Measurements from ENCODE around the gene IGFBP4. TPM values are rescaled to one million over a fixed set of nuclear protein-coding genes. Genes with fewer than 3 reads are reported as not detected.

IGFBP4 gene
- total and polyA plus RNA-seq, 4 donors, result 197 to 565 (median 215) TPM

DNA sequence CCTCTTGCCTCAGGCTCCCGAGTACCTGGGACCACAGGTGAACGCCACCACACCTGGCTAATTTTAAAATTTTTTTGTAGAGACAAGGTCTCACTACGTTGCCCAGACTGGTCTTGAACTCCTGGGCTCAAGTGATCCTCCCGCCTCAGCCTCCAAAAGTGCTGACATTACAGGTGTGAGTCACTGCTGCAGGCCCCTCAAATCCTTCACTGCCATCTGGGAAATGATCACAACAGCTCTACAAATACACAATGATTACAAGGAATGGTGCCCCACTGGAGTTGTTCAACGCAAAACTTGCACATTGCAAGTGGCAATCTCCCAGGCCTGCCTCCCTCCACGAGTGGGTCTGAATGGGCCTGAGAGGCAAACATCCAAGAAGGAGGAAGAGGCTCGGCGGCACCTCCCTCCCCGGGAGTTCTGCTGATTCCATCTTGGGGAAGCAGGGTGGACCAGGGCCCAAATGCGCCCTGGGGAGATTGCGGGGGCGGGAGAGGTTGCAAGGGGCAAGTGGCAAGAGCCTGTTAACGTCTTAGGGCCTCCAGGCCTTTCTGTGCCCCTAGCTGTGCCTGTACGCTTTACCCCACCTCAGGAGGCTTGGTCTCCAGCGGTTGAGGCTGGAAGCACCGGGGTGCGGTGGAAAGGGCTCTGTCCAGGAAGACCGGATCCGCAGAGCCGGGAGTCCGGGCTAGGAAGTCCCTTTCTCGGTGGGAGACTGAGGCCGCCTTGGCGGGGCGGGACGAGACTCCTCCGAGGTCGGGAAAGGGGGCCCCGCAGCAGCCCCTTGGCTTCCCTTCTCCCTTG lies 656 bp upstream of the IGFBP4 start:
- H3K4me1 ChIP-seq (ENCODE audit: control insufficient read depth in 5 of 5, insufficient read depth in 5 of 5, low read length in 5 of 5), result peaks cover 0 to 38% (median 11%) of the 10 kb centered on the region in 5 donors
- ATAC-seq (ENCODE audit: insufficient read depth, low FRiP score), result peak; percentile 5
- WGBS, 2 donors, result 23 to 41% methylated on average over 29 of the region's 29 CpGs
- TF ChIP-seq, protein P1, sequence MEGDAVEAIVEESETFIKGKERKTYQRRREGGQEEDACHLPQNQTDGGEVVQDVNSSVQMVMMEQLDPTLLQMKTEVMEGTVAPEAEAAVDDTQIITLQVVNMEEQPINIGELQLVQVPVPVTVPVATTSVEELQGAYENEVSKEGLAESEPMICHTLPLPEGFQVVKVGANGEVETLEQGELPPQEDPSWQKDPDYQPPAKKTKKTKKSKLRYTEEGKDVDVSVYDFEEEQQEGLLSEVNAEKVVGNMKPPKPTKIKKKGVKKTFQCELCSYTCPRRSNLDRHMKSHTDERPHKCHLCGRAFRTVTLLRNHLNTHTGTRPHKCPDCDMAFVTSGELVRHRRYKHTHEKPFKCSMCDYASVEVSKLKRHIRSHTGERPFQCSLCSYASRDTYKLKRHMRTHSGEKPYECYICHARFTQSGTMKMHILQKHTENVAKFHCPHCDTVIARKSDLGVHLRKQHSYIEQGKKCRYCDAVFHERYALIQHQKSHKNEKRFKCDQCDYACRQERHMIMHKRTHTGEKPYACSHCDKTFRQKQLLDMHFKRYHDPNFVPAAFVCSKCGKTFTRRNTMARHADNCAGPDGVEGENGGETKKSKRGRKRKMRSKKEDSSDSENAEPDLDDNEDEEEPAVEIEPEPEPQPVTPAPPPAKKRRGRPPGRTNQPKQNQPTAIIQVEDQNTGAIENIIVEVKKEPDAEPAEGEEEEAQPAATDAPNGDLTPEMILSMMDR (IDR thresholded peaks at IDR 0.05; ENCODE audit: control extremely low read depth, extremely low read depth), result no peak
- H3K36me3 ChIP-seq (ENCODE audit: control insufficient read depth in 4 of 4, insufficient read depth in 4 of 4, low read length in 4 of 4), result peaks cover 0 to 1% (median 0%) of the 10 kb centered on the region in 4 donors
- DNase-seq, result no peak
- H3K27ac ChIP-seq (ENCODE audit: low read depth in 1 of 2, low read length in 1 of 2), result peak overlapping the region; percentile 67 to 88
- H3K9ac ChIP-seq (ENCODE audit: insufficient read depth in 1 of 2, low read length in 2 of 2), result peak overlapping the region in 1 of 2 donors; percentile 11
- H3K4me3 ChIP-seq, result peak overlapping the region; percentile 39
- no peaks in the 10 kb centered on the region for H3K27me3 ChIP-seq (ENCODE audit: control insufficient read depth in 3 of 3, insufficient read depth in 3 of 3, low read length in 2 of 3)
- H3K9me3 ChIP-seq (ENCODE audit: control insufficient read depth in 4 of 4, insufficient read depth in 3 of 4, low read length in 3 of 4), result no peaks in the 10 kb centered on the region

DNA sequence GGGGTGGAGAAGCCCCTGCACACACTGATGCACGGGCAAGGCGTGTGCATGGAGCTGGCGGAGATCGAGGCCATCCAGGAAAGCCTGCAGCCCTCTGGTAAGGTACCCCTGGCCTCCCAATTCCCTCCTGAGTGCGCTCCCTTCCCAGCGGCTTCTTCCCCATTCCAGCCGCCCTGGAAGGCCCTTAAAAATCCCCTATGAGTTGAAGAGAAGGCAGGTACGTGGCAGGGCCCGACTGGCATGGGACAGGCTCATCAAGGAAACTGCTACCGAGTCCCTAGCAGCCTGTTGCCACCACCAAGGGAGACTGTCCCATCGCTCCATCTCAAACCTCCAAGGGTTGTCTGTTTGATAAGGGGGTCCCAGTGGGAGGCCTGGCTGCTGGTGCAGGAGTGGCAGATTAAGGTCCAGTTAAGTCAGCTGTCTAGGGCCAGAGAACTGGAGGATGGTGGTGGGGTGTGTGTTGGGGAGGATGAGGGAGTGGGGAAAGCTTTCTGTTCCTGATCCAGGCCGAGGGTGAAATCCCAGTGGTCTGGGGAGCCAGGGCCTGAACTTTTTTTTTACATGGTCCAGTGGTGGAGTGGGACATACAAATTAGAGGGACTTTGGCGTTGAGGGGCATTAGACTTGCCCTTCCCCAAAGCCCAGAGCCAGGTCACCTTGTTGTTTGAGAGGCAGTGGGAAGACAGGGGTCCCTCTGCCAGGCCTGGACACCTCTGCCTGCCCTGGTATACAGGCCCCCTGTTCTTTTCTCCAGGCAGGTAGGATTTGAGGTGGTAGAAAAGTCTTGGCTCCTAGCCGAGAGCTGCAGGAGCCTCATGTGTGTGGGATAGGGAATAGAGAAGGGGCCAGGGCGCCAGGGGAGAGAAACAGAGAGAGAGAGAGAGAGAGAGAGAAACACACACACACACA lies 994 bp downstream of the IGFBP4 start:
- no peak for ATAC-seq (ENCODE audit: insufficient read depth, low FRiP score)
- H3K9ac ChIP-seq (ENCODE audit: insufficient read depth in 1 of 2, low read length in 2 of 2), result peak overlapping the region; percentile 38 to 77
- peak overlapping the region; percentile 77 for H3K4me3 ChIP-seq
- WGBS, 2 donors, result 14 to 27% methylated on average over 15 of the region's 15 CpGs
- TF ChIP-seq, protein P1 (IDR thresholded peaks at IDR 0.05; ENCODE audit: control extremely low read depth, extremely low read depth), result peak; percentile 2
- peaks cover 0 to 50% (median 20%) of the 10 kb centered on the region in 5 donors for H3K4me1 ChIP-seq (ENCODE audit: control insufficient read depth in 5 of 5, insufficient read depth in 5 of 5, low read length in 5 of 5)
- no peaks in the 10 kb centered on the region for H3K9me3 ChIP-seq (ENCODE audit: control insufficient read depth in 4 of 4, insufficient read depth in 3 of 4, low read length in 3 of 4)
- peaks cover 0 to 1% (median 0%) of the 10 kb centered on the region in 4 donors for H3K36me3 ChIP-seq (ENCODE audit: control insufficient read depth in 4 of 4, insufficient read depth in 4 of 4, low read length in 4 of 4)
- H3K27ac ChIP-seq (ENCODE audit: low read depth in 1 of 2, low read length in 1 of 2), result peak overlapping the region; percentile 67 to 88
- DNase-seq, result peak in 1 of 3 donors; percentile 39
- no peaks in the 10 kb centered on the region for H3K27me3 ChIP-seq (ENCODE audit: control insufficient read depth in 3 of 3, insufficient read depth in 3 of 3, low read length in 2 of 3)

DNA sequence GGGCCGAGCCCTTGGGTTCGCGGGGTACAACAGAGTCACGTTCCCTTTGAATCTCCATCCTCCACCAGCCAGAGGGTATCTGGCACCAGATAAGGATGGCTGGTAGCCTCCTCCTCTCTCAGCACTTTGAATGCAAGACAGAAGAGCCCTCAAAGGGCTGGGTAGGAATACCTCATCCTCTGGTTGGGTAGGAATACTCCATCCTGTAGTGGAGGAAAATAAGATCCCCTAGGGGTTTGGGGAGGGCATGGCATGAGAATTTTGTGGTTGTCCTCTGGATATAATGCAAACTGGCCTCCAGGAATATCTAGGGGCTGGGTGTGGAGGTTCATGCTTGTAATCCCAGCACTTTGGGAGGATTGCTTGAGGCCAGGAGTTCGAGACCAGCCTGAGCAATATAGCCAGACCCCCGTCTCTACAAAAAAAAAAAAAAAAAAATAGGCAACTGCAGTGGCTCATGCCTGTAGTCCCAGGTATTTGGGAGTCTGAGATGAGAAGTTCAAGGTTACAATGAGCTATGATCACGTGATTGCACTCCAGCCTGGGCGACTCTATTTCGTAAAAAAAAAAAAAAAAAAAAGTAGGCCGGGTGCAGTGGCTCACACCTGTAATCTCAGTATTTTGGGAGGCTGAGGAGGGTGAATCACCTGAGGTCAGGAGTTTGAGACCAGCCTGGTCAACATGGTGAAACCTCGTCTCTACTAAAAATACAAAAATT lies 2.7 kb downstream of the IGFBP4 start:
- Histone ChIP-seq H3K4me3 (peak overlapping the region; percentile 77), H3K27me3 (ENCODE audit: control insufficient read depth in 3 of 3, insufficient read depth in 3 of 3, low read length in 2 of 3) (no peaks in the 10 kb centered on the region), H3K36me3 (ENCODE audit: control insufficient read depth in 4 of 4, insufficient read depth in 4 of 4, low read length in 4 of 4) (peaks cover 0 to 1% (median 0%) of the 10 kb centered on the region in 4 donors), H3K9me3 (ENCODE audit: control insufficient read depth in 4 of 4, insufficient read depth in 3 of 4, low read length in 3 of 4) (no peaks in the 10 kb centered on the region), H3K9ac (ENCODE audit: insufficient read depth in 1 of 2, low read length in 2 of 2) (no peak overlapping the region), H3K27ac (ENCODE audit: low read depth in 1 of 2, low read length in 1 of 2) (peak overlapping the region; percentile 67 to 88), H3K4me1 (ENCODE audit: control insufficient read depth in 5 of 5, insufficient read depth in 5 of 5, low read length in 5 of 5) (peaks cover 0 to 53% (median 25%) of the 10 kb centered on the region in 5 donors)
- TF ChIP-seq, protein P1 (IDR thresholded peaks at IDR 0.05; ENCODE audit: control extremely low read depth, extremely low read depth), result no peak
- ATAC-seq (ENCODE audit: insufficient read depth, low FRiP score) (no peak), DNase-seq (no peak)
- 63 to 73% methylated on average over 11 of the region's 11 CpGs for WGBS, 2 donors
